Heart left ventricle (tissue), 16 donors: ENCODE data around the gene NEURL4. TPM values are rescaled to one million over a fixed set of nuclear protein-coding genes. Genes with fewer than 3 reads are reported as not detected.

Experiments
- ATAC-seq, 4 donors: fragments of 200-7000 bp; cut with Tn5 transposase; one replicate each; pipeline ENCODE4 v1.9.1; 2020 to 2022; ENCODE audit warnings: moderate library complexity in 4 of 4, mild to moderate bottlenecking in 3 of 4, moderate number of reproducible peaks in 1 of 4
- DNase-seq, 5 donors: peaks; one replicate each; pipeline ENCODE4 v3.0.0-alpha.2; 2020
- H3K27ac ChIP-seq, 12 donors: fragments of 200-600 bp; sonication (generic) in 4 of 12; one replicate each; pipeline versions ENCODE4 v1.5.0 to v1.8.0; 2016 to 2022; ENCODE audit warnings: mild to moderate bottlenecking in 2 of 12
- H3K27me3 ChIP-seq, 9 donors: fragments of 200-600 bp; sonication (generic) in 2 of 9; one replicate each; pipeline versions ENCODE4 v1.5.1 to v1.8.0; 2016 to 2022; ENCODE audit warnings: mild to moderate bottlenecking in 3 of 9
- H3K36me3 ChIP-seq, 9 donors: fragments of 200-600 bp; sonication (generic) in 2 of 9; one replicate each; pipeline versions ENCODE4 v1.5.0 to v1.8.0; 2018 to 2022; ENCODE audit warnings: mild to moderate bottlenecking in 2 of 9
- H3K4me1 ChIP-seq, 12 donors: fragments of 200-600 bp; sonication (generic) in 4 of 12; one replicate each; pipeline versions ENCODE4 v1.5.0 to v1.8.0; 2016 to 2022; ENCODE audit warnings: mild to moderate bottlenecking in 3 of 12
- H3K4me3 ChIP-seq, 12 donors: fragments of 200-600 bp; sonication (generic) in 4 of 12; one replicate each; pipeline versions ENCODE4 v1.5.0 to v1.8.0; 2017 to 2022; ENCODE audit warnings: mild to moderate bottlenecking in 9 of 12, moderate library complexity in 4 of 12
- H3K9me3 ChIP-seq, 12 donors: fragments of 200-600 bp; sonication (generic) in 4 of 12; one replicate each; pipeline versions ENCODE4 v1.5.0 to v1.8.0; 2016 to 2022; ENCODE audit warnings: mild to moderate bottlenecking in 1 of 12
- CTCF ChIP-seq, 12 donors: fragments of 200-600 bp; sonication (generic) in 4 of 12; IDR thresholded peaks; one replicate each; pipeline versions ENCODE4 v1.5.0 to v1.8.0; 2018 to 2022; ENCODE audit warnings: antibody characterized with exemption in 12 of 12, mild to moderate bottlenecking in 5 of 12
- POLR2A ChIP-seq, 2 donors: fragments of 450-650 bp; IDR thresholded peaks; one replicate each; pipeline ENCODE4 v1.6.1; 2017; ENCODE audit warnings: antibody characterized with exemption in 2 of 2, mild to moderate bottlenecking in 2 of 2, moderate library complexity in 2 of 2
- WGBS, 4 donors: extraction: QIAGEN DNeasy Blood & Tissue Kit in 2 of 4; methylation state at CpG; one replicate each; pipeline versions ENCODE4 v1.1.5 to v1.1.7; 2013 to 2018; 5-methylcytosine and 5-hydroxymethylcytosine counted together
- intact Hi-C, 10 donors: fragments of 100-400 bp; cut with DNase I; formaldehyde crosslinking; loops; one replicate each; pipeline versions ENCODE4 v1.11.1 to v1.14.2; 2022
- polyA plus RNA-seq, 2 donors: library from polyadenylated mRNA; stranded (reverse); fragments of 200-250 nt; gene quantifications; one replicate each; pipeline ENCODE4 v1.2.3, GENCODE V29; 2013
- total RNA-seq, 9 donors: library from RNA; depleted of rRNA in 2 of 9; stranded (reverse); fragments of >200 nt in 2 of 9; fragmentation: NEBNext Ultra II Directional in 3 of 9; extraction: Animal tissue kit (Norgen Biotek cat#: 25700) in 3 of 9; gene quantifications; one replicate each; pipeline versions ENCODE4 v1.1.0 to v1.2.4, GENCODE V29; 2016 to 2023
- donor health status: ischemic (EF 13 %, LVEDD 7.1; RV severe dilation, severe dysfunction).
- donor health status: healthy with polysubstance abuse.
- donor health status: DM: no; HTN: yes; CAD: no.
- donor health status: DM: no; HTN: no; CAD: no.
- donor health status: ischemic (EF 25% LVEDD 6.9; RV normal size, moderate dysfunction).
- donor health status: ischemic (EF 25% LVEDD 5.7; RV mildly dilated, moderate dysfunction).
- donor health status: healthy.
- donor health status: DM: yes; HTN: yes; CAD: no.
- donor health status: ischemic (EF 35%, LVEDD 5.7; RV mildly dilated, moderate dysfunction).
- donor health status: nonischemic (EF 11% LVEDD 7.7; RV severe dilation, severe dysfunction).
- donor health status: DM: yes; HTN: yes; CAD: no.
- donor health status: PGD.
- donor health status: ischemic (EF 29% LVEDD 5.4; RV normal size, mild dysfunction).
- donor health status: nonischemic (EF 23%, LVEDD 6.1; RV moderate dilation, normal function).

NEURL4 gene
- total and polyA plus RNA-seq, 11 donors: 13.6 to 39.2 (median 27.6) TPM

DNA sequence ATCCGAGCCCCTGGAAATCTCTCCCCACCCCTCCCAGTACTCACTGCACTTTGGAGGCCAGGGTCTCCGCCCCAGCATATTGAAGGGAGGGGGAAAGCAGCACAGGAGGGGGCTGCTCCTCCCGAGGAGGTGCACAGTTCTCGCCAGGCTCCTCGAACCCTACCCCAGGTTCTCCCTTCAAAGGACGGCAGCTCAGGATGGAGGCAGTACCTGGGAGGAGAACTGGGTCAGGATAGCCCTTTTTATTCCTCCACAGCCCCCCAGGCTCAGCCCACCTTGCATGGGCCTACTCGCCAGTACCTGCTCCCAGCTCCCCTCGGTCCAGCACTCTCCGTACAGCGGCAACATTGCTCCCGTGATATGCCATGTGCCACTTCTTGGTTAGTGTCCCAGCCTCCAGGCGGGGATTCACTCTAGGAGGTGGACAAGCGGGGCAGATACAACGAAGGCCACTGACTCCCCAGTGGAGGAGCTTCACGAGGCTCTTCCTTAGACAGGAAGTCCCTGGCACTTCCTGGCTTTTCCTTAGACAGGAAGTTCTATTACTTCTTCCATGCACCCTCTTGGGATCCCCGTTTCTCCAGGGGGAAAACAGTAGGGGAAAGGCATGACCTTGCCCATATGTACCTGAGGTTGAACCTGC is 11.9 kb downstream of the NEURL4 start:
- peaks cover 3 to 34% (median 29%) of the 10 kb centered on the region in 12 donors for H3K4me1 ChIP-seq
- intact Hi-C loops: no loop called here
- H3K27ac ChIP-seq: no peak overlapping the region
- H3K27me3 ChIP-seq: no peaks in the 10 kb centered on the region
- 82 to 85% (median 83%) methylated on average over 14 to 16 of the region's 16 CpGs for WGBS, 4 donors
- H3K9me3 ChIP-seq: no peaks in the 10 kb centered on the region
- TF ChIP-seq POLR2A (IDR thresholded peaks at IDR 0.05) (no peak), CTCF (IDR thresholded peaks at IDR 0.05) (no peak)
- DNase-seq (no peak), ATAC-seq (no peak)
- H3K36me3 ChIP-seq: peaks cover 3 to 85% (median 77%) of the 10 kb centered on the region in 9 donors
- no peak overlapping the region for H3K4me3 ChIP-seq

- Histone ChIP-seq H3K36me3 (peaks cover 3 to 85% (median 77%) of the 10 kb centered on the region in 9 donors), H3K27ac (peak overlapping the region; percentile 90 to 99 (median 96)), H3K9me3 (no peaks in the 10 kb centered on the region), H3K27me3 (no peaks in the 10 kb centered on the region), H3K4me1 (peaks cover 3 to 44% (median 29%) of the 10 kb centered on the region in 12 donors), H3K4me3 (peak overlapping the region; percentile 76 to 98 (median 92))
- peak; percentile 1 to 13 (median 2) for ATAC-seq
- intact Hi-C loops: no loop called here
- DNase-seq: peak in 1 of 5 donors; percentile 39
- TF ChIP-seq POLR2A (IDR thresholded peaks at IDR 0.05): no peak
- TF ChIP-seq CTCF (IDR thresholded peaks at IDR 0.05): no peak
- 36 to 53% (median 38%) methylated on average over 21 to 30 of the region's 30 CpGs for WGBS, 4 donors
Observed at GRCh38 chr17:7315570-7316235, 13.4 kb downstream of the NEURL4 start.

- WGBS, 4 donors: 0% methylated on average over 29 to 95 of the region's 95 CpGs
- Histone ChIP-seq H3K9me3 (no peaks in the 10 kb centered on the region), H3K27me3 (no peaks in the 10 kb centered on the region), H3K36me3 (peaks cover 3 to 85% (median 77%) of the 10 kb centered on the region in 9 donors), H3K4me1 (peaks cover 3 to 51% (median 36%) of the 10 kb centered on the region in 12 donors), H3K27ac (peak within 1 kb of the TSS; percentile 90 to 99 (median 96)), H3K4me3 (peak within 1 kb of the TSS; percentile 76 to 98 (median 92))
- DNase-seq (peak; percentile 93 to 97 (median 94)), ATAC-seq (peak; percentile 78 to 91 (median 89))
- intact Hi-C loops: no loop called here
- TF ChIP-seq CTCF (IDR thresholded peaks at IDR 0.05) (no peak), POLR2A (IDR thresholded peaks at IDR 0.05) (peak; percentile 26 to 87)
Observed at GRCh38 chr17:7314719-7315569, 14.2 kb downstream of the NEURL4 start, which contains the start of gene GPS2. Gene GPS2, minus strand, starts transcription at chr17:7315360. Its CDS starts 308 bp downstream, at chr17:7315052.
